HG02852 (cell line): ENCODE results near the gene EXOC3L4.

Source experiments
- ATAC-seq: cut with Tn5 transposase; IDR thresholded peaks from one replicate; pipeline ENCODE4 v1.9.1; 2021; ENCODE audit warnings: mild to moderate bottlenecking, moderate library complexity; ENCODE audit not compliant: unreplicated experiment

The EXOC3L4 gene

GRCh38 chr14:103090481-103091020 is 4.0 kb upstream of the EXOC3L4 start:
- ATAC-seq, result no peak

GRCh38 chr14:103091041-103091882 is 3.3 kb upstream of the EXOC3L4 start:
- no peak for ATAC-seq

GRCh38 chr14:103091883-103092222 is 2.7 kb upstream of the EXOC3L4 start:
- no peak for ATAC-seq

GRCh38 chr14:103093856-103094405 is 594 bp upstream of the EXOC3L4 start:
- ATAC-seq, result no peak

- no peak for ATAC-seq
Observed at GRCh38 chr14:103095210-103095778, 769 bp downstream of the EXOC3L4 start.

GRCh38 chr14:103096387-103096786 is 1.9 kb downstream of the EXOC3L4 start:
- no peak for ATAC-seq

- no peak for ATAC-seq
Observed at GRCh38 chr14:103097244-103097993, 2.9 kb downstream of the EXOC3L4 start.

GRCh38 chr14:103097994-103098957 is 3.8 kb downstream of the EXOC3L4 start:
- no peak for ATAC-seq

- ATAC-seq, result no peak
Observed at GRCh38 chr14:103099081-103099732, 4.7 kb downstream of the EXOC3L4 start.

- ATAC-seq, result no peak
Observed at GRCh38 chr14:103099733-103100280, 5.3 kb downstream of the EXOC3L4 start.

GRCh38 chr14:103100281-103101121 is 6.0 kb downstream of the EXOC3L4 start:
- no peak for ATAC-seq

GRCh38 chr14:103101257-103101962 is 6.9 kb downstream of the EXOC3L4 start:
- ATAC-seq, result no peak

GRCh38 chr14:103101963-103102688 is 7.6 kb downstream of the EXOC3L4 start:
- ATAC-seq, result no peak

GRCh38 chr14:103102689-103103260 is 8.2 kb downstream of the EXOC3L4 start:
- ATAC-seq, result no peak

GRCh38 chr14:103103461-103104388 is 9.2 kb downstream of the EXOC3L4 start:
- no peak for ATAC-seq

GRCh38 chr14:103104389-103104653 is 9.8 kb downstream of the EXOC3L4 start:
- ATAC-seq, result no peak
